Stimulated activated CD4-positive, alpha-beta T cell treated with anti-CD3 and anti-CD28 coated beads, Interleukin-1b, Interleukin-23, amount 100 ng/mL, for 48 hours (primary cell): Measurements from ENCODE around the gene MORN5.

Experiments
- DNase-seq: peaks from one replicate; pipeline ENCODE4 v3.0.0-alpha.2; 2020

Gene MORN5

DNA sequence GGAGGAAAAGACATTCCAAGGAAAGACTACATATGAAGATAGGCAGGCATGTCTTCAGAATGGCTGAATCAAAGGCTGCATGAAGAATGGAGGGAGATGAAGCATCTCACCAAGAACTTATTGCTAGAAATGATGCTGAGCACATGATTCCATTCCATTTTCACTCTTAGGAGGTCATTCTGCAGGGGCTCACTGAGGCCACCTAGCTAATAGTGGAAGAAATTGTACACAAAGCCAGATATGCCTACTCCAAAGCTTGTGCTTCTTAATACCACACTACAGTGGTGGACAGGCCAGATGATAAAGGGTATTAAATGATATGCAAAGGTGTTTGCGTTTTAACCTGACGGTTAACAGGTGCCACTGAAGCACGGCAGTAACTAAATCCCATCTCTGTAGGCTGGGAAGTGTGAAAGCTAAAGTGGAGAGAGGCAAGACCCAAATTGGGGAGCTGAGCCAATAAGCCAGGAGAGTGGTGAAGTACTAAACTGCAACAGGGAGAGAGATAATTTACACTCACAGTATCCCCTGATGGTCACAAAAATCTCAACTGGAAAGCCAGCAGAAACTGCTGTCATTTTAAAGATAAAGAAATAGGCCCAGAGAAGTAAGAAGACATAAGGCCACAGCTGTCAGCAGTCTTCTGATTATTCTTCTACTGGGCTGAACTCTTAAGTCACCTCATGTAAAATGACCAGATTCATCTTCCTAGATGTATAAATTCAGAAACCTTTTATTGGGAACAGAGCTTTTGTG, 14.7 kb upstream of the MORN5 start:
- DNase-seq = no peak

DNA sequence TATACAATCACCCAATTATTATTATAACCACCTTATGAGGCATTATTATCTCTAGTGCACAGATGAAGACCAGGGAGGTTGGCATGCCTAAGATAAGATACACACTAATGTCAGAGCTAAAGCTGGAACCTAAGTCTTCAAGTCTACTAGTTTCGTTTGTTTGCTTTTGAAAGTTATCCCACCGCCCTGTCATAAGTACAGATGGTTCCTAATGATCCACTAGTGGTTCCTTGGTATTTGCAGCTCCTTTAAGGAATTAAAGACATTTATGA, 14.2 kb upstream of the MORN5 start:
- no peak for DNase-seq

DNA sequence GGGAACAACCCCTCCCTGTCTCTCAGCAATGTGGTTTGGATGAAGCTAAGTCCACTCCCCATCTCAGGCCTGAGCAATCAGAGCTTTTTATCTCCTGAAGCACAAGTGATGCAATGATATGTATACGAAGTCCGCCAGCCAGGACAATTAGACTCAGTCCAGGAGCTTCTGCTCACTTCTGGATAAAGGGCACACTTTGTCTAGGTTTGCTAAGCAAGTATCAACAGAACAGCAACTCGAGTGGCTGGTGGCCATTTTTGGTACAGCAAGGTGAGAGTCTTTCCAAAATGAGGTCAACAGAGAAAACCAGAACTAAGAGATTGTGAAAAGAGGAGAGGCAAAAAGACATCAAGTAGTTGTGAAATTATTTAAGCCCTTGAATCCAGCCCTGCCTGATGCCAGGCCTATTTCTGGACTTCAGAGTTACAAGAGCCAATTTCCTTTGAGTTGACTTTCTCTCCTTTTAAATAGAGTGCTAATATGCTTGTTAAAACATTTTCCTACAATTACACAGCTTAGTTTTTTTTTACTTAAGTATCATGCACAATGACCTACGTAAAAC, 8.4 kb upstream of the MORN5 start:
- no peak for DNase-seq

DNA sequence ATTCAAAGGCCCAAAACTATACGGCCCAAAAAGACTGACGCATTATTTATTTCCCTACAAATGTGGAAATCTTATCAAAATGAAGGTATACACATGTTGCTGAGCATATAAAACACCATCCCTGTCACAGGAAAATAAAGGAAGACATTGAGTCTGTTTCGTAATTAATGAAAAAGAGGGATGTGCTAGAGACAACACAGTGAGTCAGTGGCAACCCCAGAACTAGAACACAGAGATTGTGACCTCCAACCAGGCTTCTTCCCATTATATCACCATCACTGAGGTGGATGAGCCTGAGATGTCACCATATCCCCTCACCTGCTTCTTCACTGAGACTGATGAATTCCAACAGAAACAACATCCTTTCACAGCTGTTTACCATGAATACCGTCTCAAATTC, 3.9 kb upstream of the MORN5 start:
- DNase-seq = no peak

DNA sequence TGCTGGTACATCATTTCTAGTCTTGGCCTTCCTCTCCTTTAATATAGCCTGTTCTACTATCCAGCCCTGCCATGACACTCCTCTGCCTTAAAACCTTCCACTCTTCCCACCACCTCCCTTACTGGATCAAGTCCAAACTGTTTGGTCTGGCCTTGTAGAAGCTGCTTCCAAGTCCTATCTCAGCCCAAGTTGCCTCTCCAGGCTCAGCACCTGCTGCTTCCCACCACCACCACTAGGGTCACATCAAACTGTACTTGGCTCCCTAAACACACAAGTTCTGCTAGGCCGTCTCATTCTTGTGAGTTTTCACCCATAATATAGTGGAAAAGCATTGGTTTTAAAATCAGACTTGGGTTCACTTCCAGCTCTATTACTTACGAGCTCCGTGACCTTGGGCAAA, 1.5 kb upstream of the MORN5 start:
- DNase-seq = peak; percentile 35

DNA sequence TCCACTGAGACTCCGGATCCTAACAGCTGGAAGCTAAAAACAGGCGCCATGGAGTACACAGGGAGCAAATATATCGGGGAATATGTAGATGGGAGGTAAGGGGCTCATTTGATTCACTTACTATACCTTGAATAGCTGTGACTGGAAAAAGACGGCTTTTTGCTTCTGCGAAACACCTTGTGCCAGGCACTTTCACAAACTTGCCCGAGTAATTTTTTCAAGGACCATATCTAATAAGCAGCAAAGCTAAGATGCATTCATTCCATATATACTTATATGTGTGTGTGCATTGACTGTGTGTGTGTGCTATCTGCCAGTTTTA, 178 bp downstream of the MORN5 start:
- DNase-seq = no peak

DNA sequence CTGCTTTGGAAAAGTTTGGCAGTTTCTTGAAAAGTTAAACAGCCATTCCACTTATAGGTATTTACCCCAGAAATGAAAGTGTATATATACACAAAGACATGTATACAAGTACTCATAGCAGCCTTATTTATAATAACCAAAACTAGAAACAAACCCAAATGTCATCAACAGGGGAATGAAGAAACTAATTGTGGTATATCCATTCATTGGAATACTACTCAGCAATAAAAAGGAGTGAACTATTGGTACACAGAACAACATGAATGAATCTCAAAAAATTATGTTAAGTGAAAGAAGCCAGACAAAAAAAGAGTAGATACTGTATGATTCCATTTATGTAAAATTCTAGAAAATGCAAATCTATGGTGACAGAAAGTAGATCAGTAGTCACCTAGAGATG, 2.7 kb downstream of the MORN5 start:
- DNase-seq = no peak

DNA sequence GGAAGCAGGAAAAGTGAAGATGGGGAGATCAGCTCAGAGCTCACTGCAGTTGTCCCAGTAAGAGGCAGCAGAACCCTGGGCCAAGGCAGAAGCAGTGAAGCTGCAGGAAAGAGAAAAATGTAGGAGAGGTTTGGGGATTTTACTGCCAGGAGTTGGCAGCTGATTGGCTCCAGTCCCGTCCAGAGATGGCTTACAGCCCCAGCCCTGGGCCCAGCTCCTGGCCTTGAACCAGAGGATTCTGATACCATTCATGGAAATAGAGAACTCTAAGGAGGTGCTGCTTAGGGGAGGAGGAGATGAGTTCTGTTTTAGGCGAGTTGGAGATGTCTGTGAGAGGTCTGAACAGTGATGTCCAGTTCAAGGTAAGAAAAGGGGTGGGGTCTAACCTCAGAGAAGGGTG, 4.6 kb downstream of the MORN5 start:
- DNase-seq = no peak

DNA sequence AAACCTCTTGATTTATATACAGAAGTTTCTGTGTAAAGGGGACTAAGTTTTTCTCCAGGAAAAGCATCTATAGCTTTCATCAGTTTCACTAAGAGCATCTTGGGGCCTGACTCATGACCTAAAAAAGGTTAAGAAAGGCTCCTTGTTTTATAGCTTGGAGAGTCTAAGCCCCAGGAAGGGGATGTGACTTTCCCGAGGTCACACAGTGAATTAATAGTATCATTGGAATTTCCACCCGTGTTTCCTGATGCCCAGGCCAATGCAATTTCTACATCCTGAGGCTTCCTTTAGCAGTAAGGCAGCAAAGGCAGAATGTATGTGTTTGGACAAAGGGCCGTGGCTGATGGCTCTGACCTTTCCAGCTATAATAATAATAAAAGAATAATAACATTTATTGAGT, 8.6 kb downstream of the MORN5 start:
- DNase-seq = no peak

DNA sequence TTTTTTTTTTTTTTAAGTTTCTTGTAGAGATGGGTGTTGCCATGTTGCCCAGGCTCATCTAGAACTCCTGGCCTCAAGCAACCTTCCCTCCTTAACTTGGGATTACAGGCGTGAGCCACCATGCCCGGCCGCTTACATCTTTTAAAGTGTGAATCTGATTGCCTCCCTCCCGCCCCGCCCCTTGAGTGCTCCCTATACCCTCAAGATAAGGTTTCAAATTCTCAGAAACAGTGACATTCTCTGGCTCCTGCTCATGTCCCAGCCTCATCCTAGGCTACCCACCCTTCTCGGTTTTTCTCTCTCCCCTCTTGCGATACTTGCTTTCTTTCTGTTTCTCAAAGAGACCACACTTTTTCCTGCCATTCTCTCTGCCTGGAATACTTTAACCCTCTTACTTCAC, 12.4 kb downstream of the MORN5 start:
- no peak for DNase-seq

DNA sequence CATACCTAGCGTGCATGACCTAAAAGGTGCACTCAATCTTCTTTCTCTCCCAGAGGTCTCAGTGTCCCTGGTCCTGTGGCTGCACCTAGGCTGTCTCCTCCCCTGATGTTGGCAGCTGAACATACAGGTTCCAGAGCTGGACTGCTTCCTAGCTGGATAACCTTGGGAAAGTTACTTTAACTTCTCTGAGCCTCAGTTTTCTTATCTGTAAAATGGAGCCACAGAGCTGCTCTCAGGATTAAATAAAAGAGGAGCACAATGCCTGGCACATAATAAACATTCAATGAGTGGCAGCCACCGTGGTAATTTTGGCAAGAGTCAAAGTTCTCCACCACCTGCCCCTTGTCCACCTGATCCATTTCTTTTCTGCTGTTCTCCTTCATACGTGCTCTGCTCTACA, 14.0 kb downstream of the MORN5 start:
- DNase-seq = no peak

DNA sequence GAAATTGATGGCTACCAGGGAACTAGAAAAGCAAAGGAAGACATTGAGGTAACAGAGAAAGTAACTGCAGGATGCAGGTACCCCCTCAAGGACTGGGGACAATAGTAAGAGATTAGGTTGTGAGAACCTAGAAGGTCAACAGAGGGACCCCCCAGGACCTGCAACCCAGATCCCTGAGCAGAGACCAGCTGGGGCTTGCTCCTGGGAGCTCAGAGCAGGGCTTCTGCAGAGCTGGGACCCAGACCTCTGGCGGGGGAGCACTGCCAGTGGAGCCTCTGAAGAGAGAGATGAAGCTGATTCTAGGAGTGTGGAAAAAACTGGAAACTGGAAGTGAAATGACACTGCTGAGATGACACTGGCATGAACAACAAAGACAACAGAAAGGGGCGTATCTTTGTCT, 17.2 kb downstream of the MORN5 start:
- DNase-seq = no peak

DNA sequence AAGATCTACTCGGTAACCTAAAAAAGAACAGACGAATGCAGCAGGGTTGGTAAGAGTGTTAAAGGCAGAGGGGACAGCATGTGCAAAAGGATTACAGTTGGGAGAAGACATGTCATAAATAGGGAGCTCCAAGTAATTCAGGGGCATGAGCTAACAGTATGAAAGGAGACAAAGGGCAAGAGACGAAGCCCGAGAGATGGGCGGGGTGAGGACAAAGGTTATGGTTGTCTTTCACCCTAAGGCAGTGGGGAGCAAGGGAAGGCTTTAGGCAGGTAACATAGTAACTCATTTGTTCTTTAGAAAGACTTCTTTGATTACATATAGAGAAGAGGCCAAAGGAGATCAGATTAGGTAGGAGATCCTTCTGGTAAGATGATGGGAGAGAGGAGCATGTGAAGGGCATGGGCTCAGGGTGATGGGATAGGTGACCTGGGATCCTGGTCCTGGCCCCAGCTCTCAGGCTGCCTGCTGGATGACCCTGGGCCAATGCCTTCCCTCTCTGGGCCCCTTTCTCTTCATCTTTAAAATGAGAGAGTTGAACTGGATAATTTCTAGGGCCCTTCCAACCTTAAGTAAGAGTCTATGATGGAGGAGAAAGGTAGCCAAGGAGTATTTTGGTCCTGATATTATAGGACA, 19.5 kb downstream of the MORN5 start:
- DNase-seq = no peak

DNA sequence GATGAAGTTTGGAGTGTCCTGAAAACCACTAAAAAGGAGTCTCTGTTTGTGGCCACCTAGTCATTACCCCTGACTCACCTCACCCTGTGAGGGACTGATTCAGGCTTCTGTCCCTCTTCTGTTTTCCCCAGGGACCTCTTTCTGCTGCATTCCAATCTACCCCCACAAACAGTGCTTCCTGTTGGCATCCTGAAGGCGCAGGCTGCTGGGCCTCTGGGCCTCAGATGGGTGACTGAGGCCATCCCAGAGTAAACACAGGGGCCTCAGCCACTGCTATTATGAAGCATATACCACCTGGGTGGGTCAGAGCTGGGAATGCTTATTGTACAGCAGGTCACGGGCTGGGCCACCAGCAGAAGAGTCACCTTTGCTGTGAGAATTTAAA, 20.0 kb downstream of the MORN5 start:
- no peak for DNase-seq

DNA sequence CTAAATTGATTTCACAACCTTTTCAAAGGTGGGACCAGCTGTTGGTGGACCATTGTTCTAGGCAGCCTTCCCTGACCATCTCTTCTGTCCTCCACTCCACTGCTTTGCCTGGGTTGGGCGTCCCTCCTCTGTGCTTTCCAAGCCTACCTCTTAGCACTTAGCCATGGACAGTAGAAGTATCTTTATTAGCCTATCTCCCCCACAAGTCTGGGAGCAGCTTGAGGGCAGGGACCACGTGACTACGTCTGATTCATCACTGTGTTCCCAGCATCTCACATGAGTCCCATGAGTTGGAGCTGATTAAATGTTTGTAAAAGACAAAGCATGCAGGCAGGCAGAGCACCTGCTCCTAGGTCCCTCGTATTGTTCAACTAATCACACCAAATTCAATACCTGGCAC, 20.9 kb downstream of the MORN5 start:
- DNase-seq = no peak

DNA sequence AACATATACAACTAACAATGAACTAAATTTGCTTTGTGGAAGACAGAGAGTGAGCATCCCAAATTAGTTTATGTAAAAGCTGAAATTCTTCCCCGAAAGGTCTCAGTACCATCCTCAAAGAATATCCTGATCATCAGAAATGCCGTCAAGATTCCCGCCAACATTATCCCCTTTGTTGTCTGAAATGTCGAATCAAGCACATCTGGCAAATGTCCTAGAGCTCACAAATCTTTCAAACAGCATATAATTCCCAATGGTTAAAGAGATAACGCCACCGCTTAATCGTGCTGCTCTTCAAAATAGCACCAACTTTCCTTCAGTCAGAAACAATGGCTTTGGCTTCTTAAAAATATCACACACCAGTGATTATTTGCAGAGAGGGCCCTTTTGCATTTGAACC, 23.8 kb downstream of the MORN5 start:
- DNase-seq = no peak

DNA sequence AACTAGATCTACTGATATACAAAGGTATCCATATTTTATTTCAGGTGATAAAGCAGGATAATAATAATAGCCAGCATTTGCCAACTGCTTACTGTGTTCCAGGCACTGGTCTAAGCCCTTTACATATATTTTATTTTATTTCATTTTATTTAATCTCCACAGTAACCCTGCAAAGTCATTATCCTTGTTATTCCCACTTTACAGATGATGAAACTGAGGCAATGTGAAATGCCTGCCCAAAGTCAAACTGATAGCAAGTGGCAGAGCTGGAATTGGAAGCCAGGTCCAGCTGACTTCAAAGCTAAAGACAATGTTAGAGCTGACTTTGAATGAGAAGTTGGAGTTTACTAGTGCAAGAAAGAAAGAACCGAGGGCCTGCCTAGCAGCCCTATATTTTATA, 24.8 kb downstream of the MORN5 start:
- DNase-seq = no peak

DNA sequence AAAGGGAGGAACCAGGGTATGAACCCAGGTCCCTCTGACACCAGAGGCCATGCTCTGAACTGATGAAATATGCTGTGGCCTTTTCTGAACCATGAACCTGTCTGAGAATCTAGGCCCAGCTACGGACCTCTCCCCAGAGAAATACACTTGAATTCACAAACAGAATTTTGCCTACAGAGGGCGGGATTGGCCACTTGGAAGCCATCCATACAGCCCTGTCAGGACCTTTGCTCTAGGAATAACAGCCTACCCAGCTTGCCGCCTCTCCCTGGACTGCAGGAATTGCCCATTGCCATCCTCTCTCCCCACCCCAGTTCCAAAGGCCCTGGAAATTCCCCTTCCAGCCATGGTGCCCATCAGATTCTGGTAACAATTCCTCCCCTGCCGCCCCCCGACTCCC, 26.6 kb downstream of the MORN5 start:
- DNase-seq = no peak

DNA sequence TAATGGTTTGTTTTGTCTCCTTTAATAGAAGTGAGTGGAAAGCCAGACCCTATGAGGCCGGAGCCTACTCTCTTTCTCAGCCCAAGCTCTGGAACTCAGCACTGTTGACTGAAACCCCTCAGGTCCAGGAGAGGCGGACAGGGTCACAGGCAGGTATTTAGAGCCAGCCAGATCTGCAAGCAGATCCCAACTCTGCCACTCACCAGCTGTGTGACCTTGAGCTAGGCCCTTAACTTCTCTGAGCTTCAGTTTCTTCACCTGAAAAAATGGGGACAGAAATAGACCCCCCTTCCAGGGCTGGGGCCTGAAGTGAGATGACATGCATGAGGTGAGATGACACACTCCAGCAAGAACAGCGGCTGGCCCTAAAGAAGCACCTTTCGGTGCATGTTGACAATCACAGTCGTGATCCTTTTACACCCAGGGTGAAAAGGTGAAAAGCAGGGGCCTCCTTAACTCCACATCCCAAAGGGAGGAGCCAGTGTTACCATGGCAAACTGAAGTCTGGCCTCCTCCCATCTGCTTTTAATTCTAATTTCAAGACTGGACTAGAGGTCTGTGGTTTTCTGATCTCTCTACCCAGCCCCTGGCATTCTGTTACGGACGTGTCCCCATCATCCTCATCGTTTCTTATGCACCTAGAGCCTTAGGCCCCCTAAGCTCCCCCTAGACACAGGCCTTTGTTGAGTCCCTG, 27.2 kb downstream of the MORN5 start:
- no peak for DNase-seq

DNA sequence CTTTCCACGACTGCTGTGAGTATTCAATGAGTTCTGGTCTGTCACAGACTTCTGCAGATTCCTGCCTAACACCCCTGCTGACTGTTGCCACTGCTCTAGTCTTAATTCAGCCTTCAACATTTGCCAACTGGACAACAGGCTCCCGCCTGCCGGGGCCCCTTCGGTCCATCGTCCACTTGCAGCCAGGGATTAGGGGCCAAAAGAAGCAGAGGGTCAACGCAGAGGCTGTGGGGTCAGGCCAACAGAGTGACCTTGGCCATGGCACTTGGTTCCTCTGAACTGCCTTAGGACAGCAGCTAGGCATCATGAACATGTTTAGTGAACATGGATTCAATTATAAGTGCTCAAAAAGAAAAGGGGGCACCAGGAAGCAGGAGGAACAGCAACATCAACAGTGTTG, 28.7 kb downstream of the MORN5 start:
- no peak for DNase-seq

DNA sequence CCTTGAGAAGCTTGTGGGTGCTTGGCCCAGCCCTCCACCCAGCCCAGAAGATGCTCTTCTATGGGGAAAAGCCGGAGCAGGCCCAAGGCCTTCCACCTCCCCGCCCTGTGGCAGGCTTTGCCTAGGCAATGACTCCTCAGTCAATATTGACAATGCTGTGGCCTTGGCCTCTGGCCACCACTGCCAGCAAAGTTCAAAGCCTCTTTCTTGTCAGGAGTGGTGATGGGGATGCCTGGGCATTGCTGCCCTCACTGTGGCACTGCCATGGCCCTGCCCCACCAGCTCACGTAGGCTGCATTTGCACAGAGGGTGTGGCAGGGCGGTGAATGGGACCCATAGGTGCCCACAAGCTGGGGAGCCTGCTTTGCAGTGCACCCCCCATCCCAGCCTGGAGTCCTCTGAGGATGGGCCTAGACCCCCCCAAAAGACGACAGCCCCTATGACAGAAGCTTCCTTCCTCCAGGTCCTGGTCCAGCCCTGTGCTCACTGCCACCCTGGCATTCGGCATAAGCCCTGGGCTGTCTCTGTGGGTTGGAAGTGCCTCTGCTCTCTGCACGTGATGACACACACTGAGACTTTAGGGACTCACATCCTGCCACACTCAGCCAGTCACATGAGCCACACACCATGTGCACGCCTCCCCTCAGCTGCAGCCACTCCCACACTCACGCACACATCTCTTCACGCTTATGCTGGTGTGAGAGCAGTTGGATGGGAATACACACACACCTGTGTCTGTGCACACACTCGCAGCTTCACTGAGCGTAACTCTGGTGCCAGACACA, 31.1 kb downstream of the MORN5 start:
- DNase-seq = peak; percentile 33

DNA sequence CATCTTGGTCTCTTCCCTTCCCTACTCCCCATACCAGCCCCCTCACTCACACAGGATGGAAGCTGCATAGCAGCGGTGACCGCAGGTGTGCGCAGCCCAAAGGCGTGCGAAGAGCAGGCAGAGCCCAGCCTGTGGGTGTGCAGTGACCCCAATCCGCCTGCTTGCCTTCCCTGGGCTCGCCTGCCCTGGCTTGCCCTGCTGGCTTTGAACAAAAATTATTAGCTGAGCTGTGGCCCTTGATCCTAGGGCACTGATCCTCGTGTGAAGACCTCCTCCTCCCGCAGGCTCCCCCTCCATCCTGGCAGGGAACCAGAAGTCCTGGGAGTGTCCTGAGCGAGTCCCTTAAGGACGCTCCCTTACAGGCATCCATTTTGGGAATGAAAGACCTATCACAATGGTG, 31.9 kb downstream of the MORN5 start:
- no peak for DNase-seq

DNA sequence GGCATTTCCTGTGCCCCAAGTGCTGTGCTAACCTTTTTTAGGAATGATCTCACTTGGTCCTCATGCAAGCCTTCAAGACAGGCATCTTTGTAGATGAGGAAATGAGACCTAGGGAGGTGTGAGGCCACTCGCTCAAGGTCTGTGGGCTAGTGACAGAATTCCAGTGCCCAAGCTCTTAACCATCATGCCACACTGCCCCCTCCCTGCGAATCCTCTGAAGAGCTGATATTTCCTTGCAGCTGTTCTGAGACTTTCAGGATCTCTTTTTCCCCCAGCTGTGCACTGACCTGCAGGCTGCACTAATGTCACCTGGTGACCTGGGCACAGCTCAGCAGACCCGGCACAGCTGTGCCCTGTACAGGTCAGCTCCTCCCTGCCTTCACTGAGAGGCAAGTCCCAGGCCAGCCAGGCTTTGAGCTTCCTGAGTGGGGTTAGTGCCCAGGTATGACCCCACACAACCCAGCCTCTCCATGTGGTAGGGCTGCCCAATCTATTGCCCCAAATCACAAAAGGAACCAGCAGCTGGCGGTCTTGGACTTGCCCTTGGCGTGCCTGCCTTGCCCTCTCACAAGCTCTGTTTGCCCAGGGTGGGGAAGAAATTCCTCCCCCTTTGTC, 32.7 kb downstream of the MORN5 start:
- no peak for DNase-seq
